ENCODE measurements around the gene GCM1. TPM values are rescaled to one million over a fixed set of nuclear protein-coding genes. Genes with fewer than 3 reads are reported as not detected.

GCM1 gene
- total RNA-seq, 1 donor from 2014 or later, result not detected

GRCh38 chr6:53107091-53107490 lies 41.5 kb downstream of the GCM1 start:
- Histone ChIP-seq H3K27ac (no peak overlapping the region), H3K9me3 (no peaks in the 10 kb centered on the region), H3K36me3 (peaks cover 15% of the 10 kb centered on the region), H3K4me1 (no peaks in the 10 kb centered on the region), H3K27me3 (ENCODE audit: low read depth) (no peaks in the 10 kb centered on the region), H3K4me3 (no peak overlapping the region)
- intact Hi-C loops (cut with DNase I), result no loop called here
- ATAC-seq (no peak), DNase-seq (no peak)
- no peak for TF ChIP-seq CTCF (IDR thresholded peaks at IDR 0.05)

- DNase-seq (no peak), ATAC-seq (no peak)
- Histone ChIP-seq H3K4me1 (no peaks in the 10 kb centered on the region), H3K9me3 (no peaks in the 10 kb centered on the region), H3K27me3 (ENCODE audit: low read depth) (no peaks in the 10 kb centered on the region), H3K4me3 (no peak overlapping the region), H3K27ac (no peak overlapping the region), H3K36me3 (peaks cover 36% of the 10 kb centered on the region)
- no peak for TF ChIP-seq CTCF (IDR thresholded peaks at IDR 0.05)
- intact Hi-C loops (cut with DNase I), result no loop called here
Observed at GRCh38 chr6:53104916-53105315, 43.7 kb downstream of the GCM1 start.

GRCh38 chr6:53103993-53104675 lies 44.5 kb downstream of the GCM1 start:
- Histone ChIP-seq H3K9me3 (no peaks in the 10 kb centered on the region), H3K27ac (no peak overlapping the region), H3K27me3 (ENCODE audit: low read depth) (no peaks in the 10 kb centered on the region), H3K4me3 (no peak overlapping the region), H3K4me1 (no peaks in the 10 kb centered on the region), H3K36me3 (peaks cover 44% of the 10 kb centered on the region)
- no peak for DNase-seq
- intact Hi-C loops (cut with DNase I), result no loop called here
- no peak for ATAC-seq
- TF ChIP-seq CTCF (IDR thresholded peaks at IDR 0.05), result no peak

- no peaks in the 10 kb centered on the region for H3K9me3 ChIP-seq
- H3K27ac ChIP-seq, result no peak overlapping the region
- DNase-seq (no peak), ATAC-seq (no peak)
- no peaks in the 10 kb centered on the region for H3K4me1 ChIP-seq
- H3K36me3 ChIP-seq, result peaks cover 75% of the 10 kb centered on the region
- H3K27me3 ChIP-seq (ENCODE audit: low read depth), result no peaks in the 10 kb centered on the region
- intact Hi-C loops (cut with DNase I), result no loop called here
- no peak overlapping the region for H3K4me3 ChIP-seq
- no peak for TF ChIP-seq CTCF (IDR thresholded peaks at IDR 0.05)
Observed at GRCh38 chr6:53101006-53101405, 47.6 kb downstream of the GCM1 start.

- H3K27ac ChIP-seq, result no peak overlapping the region
- intact Hi-C loops (cut with DNase I), result no loop called here
- ATAC-seq, result no peak
- DNase-seq, result no peak
- H3K4me3 ChIP-seq, result no peak overlapping the region
- H3K4me1 ChIP-seq, result no peaks in the 10 kb centered on the region
- no peak for TF ChIP-seq CTCF (IDR thresholded peaks at IDR 0.05)
- peaks cover 80% of the 10 kb centered on the region for H3K36me3 ChIP-seq
- H3K27me3 ChIP-seq (ENCODE audit: low read depth), result no peaks in the 10 kb centered on the region
- no peaks in the 10 kb centered on the region for H3K9me3 ChIP-seq
Observed at GRCh38 chr6:53100561-53100960, 48.1 kb downstream of the GCM1 start.

Measured in lower lobe of right lung (tissue), 2 donors.